Suprapubic skin (tissue), 4 donors: ENCODE measurements around the gene AATF.

Source experiments
- CTCF ChIP-seq, 2 donors: fragments of 200-600 bp in 1 of 2; fragments of 450-650 bp in 1 of 2; sonication (generic) in 1 of 2; IDR thresholded peaks; one replicate each; pipeline ENCODE4 v1.5.1; 2016 to 2019; ENCODE audit warnings: antibody characterized with exemption in 2 of 2, mild to moderate bottlenecking in 1 of 2, moderate library complexity in 1 of 2
- POLR2A ChIP-seq, 2 donors: fragments of 450-650 bp; IDR thresholded peaks; one replicate each; pipeline ENCODE4 v1.6.1; 2017; ENCODE audit warnings: antibody characterized with exemption in 2 of 2, mild to moderate bottlenecking in 2 of 2, moderate library complexity in 2 of 2
- POLR2AphosphoS5 ChIP-seq, 3 donors: sonication (generic); formaldehyde crosslinking; IDR thresholded peaks; one replicate each; pipeline ENCODE4 v1.6.1; 2017; ENCODE audit warnings: antibody characterized with exemption in 3 of 3

GRCh38 chr17:36944553-36944952 lies 4.2 kb upstream of the AATF start:
- TF ChIP-seq CTCF (IDR thresholded peaks at IDR 0.05) (no peak), POLR2AphosphoS5 (IDR thresholded peaks at IDR 0.05) (no peak), POLR2A (IDR thresholded peaks at IDR 0.05) (no peak)
